GM18526 (cell line): ENCODE data around the gene CCDC88B.

ENCODE experiments used
- POLR2A ChIP-seq: IDR thresholded peaks from 3 replicates; pipeline ENCODE4 v1.6.1; 2011; ENCODE audit not compliant: insufficient read length; ENCODE audit errors: extremely low read depth

CCDC88B gene

DNA sequence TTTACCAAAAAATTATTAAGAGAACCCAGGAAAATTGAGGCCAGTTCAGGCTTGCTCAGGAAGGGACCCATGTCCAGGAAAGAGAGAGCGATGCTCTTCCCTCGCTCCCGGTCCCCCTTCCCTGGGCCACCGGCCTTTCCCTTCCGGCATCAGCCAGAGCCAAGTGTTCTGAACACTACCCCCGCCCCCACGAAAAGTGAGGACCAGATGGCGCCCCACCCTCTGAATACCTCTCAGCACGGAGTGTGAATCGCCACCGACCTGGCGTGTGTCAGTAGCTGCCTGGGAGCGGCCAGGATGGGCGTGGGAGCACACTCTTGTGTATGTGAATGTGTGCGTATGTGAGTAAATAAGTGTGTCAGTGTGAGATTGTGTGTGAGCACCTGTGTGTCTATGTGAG is 39.2 kb downstream of the CCDC88B start:
- no peak for TF ChIP-seq POLR2A

DNA sequence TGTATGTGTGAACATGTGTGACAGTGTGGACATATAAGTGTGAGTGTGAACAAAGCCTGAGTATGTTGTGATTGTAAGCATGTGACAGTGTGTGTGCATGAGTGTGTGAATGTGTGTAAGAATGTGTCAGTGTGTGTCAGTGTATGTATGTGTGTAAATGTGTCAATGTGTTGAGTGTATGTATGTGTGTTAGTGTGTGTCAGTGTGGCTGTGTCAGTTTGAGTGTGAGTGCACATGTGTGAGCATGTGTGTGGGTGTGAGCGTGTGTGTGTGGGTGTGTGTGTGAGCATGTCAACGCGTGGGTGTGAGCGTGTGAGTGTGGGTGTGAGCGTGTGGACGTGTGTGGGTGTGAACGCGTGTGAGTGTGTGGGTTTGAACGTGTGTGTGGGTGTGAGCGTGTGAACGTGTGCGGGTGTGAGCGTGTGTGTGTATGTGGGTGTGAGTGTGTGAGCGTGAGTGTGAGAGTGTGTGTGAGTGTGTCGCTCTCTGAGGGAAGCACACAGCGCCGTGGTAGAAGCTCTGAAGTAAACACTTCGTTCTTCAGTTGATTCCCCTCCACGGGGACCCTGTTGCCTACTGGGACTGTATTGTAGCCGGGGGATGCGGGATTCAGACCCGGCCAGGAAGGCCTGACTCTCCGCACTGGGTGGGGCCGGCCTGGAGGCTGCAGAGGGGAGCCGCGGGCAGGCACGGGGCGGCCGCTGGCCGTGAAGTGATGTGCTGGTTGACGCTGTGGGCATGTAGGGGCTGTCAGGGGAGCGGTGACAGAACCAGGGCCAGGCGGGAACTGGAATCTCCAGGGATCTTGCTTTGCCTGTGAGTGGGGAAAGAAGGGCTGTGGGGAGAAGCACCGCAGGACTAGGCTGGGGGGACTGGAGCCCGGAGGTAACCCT is 40.1 kb downstream of the CCDC88B start:
- no peak for TF ChIP-seq POLR2A

DNA sequence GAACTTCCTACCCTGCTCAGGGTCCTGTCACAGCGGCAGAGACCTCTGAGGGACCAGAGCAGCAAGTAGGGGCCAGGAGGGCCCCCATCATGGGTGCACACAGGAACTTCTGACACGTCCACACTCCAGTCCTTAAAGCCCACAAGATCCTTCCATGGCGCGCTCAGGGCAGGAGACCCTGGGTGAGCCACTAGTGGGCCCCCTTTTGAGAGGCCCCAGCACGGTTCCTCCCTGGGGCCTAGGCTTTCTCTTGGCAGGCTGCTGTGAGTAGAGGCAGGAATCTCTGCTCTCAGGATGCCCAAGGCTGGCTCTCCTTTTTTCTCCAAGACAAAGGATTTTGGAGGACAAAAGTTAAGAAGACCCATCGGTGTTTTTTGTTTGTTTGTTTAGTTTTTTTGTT is 41.3 kb downstream of the CCDC88B start:
- TF ChIP-seq POLR2A, result no peak

DNA sequence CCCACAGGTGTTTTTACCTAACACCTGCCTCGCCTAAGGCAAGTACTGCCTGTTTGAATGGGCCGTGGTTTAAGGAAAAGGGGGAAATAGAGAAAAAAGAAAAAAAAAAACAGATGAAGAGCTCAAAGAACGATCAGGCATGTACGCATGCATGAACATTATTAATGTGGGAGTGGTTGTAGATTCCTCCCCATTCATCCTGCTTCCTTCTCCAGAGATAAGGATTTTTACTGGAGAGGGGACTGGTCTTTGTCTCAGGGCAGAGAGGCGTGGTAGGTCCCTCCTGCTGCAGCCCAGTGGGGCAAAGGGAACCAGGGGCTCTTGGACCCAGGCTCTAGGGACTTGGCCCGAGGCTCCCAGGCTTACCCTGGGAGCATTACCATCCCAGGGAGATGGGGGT is 42.0 kb downstream of the CCDC88B start:
- no peak for TF ChIP-seq POLR2A

DNA sequence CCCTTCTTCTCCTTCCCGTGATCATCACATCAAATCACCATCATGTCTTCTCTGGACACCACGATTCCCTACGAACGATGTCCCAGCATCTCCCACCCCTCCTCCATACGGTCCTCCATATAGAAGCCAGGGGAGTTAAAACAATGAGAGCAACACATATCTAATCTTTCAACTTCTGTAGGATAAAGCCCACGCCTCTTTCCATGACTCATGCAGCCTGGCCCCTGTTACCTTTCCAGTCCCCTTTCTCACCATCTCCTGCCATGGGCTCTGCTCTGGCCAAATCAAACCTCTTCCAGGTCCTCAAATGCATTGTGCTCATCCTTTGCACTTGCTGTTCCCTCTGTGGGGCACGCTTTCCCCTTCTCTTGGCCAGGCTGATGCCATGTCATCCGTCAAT is 42.6 kb downstream of the CCDC88B start:
- no peak for TF ChIP-seq POLR2A

DNA sequence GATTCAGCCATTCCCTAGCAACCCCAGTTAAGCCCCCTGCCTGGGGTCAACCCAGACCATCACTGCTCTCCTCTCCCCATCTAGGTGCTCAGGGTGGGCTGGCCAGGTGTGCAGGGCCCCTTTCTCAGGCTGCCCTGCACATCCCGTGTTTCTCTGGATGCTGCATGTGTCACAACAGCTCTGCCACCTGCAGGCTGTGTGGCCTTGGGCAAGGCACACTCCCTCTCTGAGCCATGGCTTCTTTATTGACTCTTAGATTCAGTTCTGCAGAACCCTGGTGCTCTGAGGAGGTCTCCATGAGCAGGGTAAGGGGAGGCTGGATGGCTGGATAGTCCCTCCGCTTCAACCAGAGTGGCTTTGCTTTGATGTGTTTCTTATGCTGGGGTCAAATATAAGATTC is 43.6 kb downstream of the CCDC88B start:
- TF ChIP-seq POLR2A, result no peak

DNA sequence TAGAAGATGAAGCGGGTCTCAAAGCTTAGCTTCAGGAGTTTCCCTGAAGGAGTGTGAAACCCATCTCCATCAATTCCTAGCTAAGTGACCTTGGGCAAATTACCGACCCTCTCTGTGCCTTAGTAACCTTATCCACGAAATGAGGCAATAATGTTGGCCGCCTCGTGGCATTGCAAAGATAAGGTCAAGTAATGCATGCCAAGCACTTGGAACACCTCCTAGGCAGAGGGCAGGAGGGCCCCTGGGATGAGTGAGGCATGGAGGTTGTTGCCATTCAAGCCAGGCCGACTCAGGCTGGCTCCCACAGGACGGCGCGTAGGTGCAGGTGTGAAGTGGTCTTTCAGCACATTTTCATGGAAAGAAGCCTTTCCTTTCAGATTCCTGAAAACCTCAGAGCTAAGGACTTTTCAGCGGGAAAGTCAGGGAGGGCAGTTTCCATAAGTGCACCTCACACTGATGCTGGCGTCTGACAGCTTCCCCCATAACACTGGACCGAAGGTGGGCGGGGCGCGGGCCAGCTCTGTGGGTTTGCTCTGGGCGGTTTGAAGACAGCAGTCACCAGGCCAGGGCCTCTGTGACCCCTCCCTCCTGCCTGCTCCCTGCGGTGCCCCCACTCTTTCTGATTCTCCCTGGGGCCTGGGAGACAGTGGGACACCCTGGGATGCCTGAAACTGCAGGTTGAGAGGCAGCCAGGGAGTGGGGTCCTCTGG is 44.2 kb downstream of the CCDC88B start:
- no peak for TF ChIP-seq POLR2A

DNA sequence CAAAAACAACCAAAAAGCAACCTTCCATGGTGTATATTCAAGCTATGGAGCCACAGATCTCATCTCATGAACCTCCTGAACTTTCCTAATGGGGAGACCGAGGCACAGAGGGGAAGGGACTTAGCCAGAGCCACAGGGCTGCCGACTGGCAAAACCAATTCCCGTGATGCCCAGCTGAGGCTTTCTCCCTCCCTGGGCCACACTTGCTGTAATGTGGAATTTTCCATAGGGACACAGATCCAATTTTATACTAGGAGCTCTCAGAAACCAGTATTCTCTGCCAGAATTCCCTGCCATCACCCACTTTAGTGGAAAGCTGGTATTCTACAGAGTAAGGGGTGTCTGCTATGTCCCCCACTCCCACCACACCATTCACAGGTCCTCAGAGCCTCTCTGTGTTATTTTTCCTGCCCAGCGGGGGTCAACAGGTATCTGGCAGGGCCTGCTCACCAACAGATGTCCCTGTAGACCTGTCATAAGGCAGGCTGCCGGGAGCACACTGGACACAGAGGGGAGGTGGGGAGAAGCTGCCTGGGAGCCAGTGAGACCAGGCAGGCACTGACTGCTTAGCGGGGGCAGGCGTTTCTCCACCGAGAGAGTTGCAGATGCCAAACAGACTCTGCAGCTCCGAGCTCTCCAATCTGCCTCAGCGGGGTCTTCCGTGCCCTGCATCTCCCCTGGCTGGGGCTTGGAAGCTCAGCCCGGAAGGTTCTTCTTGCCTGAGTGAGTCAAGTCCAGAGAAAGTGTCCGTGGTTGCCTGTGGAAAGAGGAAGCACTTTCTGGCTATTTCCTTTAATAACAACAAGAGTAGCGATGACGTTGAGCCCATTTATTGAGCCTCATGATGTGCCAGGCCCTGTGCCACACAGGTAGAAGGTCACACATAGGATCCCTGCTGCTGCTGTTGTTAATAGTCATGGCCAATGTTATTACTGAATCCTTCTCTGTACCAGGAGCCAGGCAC is 45.3 kb downstream of the CCDC88B start:
- no peak for TF ChIP-seq POLR2A

DNA sequence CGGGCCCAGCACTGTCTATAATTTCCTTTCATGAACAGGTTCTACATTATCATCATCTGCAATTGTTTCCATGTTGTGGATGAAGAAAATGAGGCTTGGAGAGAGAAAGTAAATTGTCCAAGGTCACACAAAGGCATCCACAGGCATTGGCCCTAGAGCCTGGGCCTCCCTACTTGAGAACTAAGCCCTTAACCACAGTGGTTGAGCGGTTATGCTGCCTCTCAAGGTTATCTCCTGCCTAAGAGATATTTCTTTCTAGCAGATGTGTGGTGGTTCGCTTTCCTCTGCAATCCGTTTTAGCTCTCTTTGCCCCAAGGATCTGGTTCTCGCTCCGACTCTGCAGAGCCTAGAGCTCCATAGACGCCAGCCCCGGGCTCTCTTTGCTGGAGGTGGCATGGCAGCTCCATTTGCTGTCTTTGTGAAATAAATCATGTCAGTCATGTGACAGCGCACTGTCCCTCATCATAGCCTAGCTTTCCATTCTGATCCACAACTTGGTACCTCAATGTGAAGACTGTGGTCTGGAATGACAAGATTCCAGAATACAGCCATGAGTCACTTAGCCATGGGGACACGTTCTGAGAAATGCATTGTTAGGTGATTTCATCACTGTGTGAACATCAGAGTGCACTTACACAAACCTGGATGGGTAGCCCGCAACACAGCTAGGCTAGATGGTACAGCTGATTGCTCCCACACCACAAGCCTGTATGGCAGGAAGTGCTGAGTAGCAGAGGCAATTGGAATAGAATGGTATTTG is 46.1 kb downstream of the CCDC88B start:
- no peak for TF ChIP-seq POLR2A

DNA sequence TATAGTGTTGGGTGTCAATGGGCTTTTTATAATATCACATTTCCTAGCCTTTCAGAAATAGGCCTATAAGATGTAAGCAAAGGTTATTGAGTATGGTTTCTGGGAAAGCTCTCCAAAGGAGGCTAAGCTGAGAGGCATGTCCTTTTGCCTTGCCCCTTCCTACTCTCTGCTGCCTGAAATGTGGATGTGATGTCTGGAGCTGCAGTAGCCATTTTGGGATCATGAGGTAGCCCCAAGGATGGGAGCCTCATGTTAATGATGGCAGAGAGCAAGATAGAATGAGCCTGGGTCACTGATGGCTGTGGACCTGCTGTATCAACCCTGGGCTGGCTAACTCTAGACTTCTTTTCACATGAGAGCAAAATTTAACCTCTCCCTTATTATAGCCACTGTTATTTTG is 47.9 kb downstream of the CCDC88B start:
- TF ChIP-seq POLR2A, result no peak

DNA sequence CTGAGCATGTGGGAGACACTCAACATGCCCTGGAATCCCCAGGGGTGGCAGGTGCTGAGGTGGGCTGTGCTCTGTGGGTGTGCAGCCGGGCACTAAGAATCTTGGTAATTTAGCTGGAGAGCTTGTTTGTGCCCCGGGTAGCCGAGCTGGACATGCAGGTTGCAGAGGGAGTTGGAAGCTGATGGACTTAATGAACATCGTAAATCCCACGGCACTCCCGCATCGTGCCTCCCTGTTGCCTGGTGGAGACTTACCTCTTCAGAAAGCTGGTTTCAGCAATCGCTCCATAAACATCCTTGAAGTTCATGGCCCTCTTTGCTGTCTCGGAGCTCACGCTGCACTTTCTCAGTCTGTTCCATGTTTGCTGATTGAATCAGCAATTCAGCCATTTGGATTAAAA is 48.9 kb downstream of the CCDC88B start:
- no peak for TF ChIP-seq POLR2A

DNA sequence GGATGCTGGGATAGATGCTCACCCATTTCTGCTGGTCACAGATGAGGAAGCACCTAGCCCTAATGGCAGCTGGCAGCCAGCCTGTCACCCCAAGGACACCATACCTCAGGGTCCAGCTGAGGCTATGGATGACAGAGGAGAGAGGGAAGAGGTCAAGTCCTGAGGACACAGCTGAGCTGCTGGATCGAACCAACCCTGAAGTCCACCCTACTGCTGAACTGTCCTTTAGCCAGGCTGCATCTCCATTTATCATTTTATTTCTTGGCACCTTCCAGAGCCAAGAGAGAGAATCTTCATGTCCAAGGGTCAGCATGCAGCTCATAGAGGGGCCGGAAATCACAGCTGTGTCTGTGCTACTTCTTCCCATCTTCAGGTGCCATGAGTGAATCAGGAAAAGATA is 49.8 kb downstream of the CCDC88B start:
- no peak for TF ChIP-seq POLR2A

DNA sequence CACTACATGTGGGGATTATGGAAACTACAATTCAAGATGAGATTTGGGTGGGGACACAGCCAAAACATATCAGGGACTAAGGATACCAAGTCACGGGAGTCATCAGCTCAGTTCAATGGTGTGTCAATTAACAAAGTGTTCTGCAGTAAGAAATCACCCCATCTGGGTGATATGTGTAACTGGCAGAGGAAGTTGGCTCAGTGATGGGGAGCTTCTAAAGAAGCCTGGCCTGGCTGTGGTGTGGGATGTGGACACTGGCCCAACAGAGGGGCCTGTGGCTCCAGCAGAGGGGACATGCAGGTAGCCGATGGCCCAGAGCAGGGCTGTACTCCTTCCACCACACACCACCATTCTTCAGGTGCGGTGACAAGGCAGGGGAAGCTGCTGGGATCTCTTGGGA is 50.6 kb downstream of the CCDC88B start:
- TF ChIP-seq POLR2A, result no peak

DNA sequence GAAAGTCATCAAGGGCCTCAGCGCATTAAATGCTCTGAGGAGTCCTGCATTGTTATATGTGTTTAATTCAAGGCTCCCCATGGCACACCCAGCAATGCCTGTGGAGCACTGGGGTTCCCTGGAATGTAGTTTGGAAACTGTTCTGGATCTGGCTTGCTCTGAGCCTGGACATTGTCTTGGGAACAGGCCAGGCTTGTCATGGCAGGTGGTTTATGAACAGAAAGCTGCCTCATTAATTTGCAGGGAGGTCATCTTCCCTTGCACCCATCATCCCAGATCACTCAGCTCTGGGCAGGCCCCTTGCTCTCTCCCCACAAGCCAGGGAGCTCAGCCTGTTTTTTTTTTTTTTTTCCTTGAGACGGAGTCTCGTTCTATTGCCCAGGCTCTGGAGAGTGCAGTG is 51.8 kb downstream of the CCDC88B start:
- TF ChIP-seq POLR2A, result no peak
